Esophagus (tissue), 2 donors: Measurements from ENCODE around the gene SATB2. TPM values are rescaled to one million over a fixed set of nuclear protein-coding genes. Genes with fewer than 3 reads are reported as not detected.

Source experiments
- H3K27ac ChIP-seq, 2 donors: one replicate each; pipeline ENCODE4 v1.5.1; 2013; ENCODE audit warnings: low read depth in 2 of 2, mild to moderate bottlenecking in 2 of 2, inconsistent platforms in 1 of 2, low read length in 1 of 2, moderate library complexity in 1 of 2
- H3K27me3 ChIP-seq, 2 donors: one replicate each; pipeline ENCODE4 v1.6.1; 2013; ENCODE audit warnings: low read length in 2 of 2, control low read depth in 1 of 2, mild to moderate bottlenecking in 1 of 2; ENCODE audit not compliant: insufficient read depth in 2 of 2, control insufficient read depth in 1 of 2
- H3K36me3 ChIP-seq, 2 donors: one replicate each; pipeline ENCODE4 v1.6.1; 2013; ENCODE audit warnings: low read length in 1 of 2; ENCODE audit not compliant: control insufficient read depth in 2 of 2, insufficient read depth in 2 of 2
- H3K4me1 ChIP-seq, 2 donors: one replicate each; pipeline ENCODE4 v1.6.1; 2013; ENCODE audit warnings: low read length in 1 of 2; ENCODE audit not compliant: control insufficient read depth in 2 of 2, insufficient read depth in 2 of 2
- H3K4me3 ChIP-seq, 2 donors: one replicate each; pipeline ENCODE4 v1.5.1; 2013; ENCODE audit warnings: low read length in 2 of 2, mild to moderate bottlenecking in 2 of 2, low read depth in 1 of 2, moderate library complexity in 1 of 2
- H3K9me3 ChIP-seq, 2 donors: one replicate each; pipeline ENCODE4 v1.6.1; 2013; ENCODE audit warnings: mild to moderate bottlenecking in 2 of 2, low read depth in 1 of 2, low read length in 1 of 2, moderate library complexity in 1 of 2; ENCODE audit not compliant: control insufficient read depth in 2 of 2, insufficient read depth in 1 of 2
- WGBS, 2 donors: extraction: QIAGEN DNeasy Blood & Tissue Kit; methylation state at CpG; one replicate each; pipeline ENCODE4 v1.1.7; 2013; 5-methylcytosine and 5-hydroxymethylcytosine counted together
- polyA plus RNA-seq, 2 donors: library from polyadenylated mRNA; stranded (reverse); fragments of 200-250 nt; gene quantifications; one replicate each; pipeline ENCODE4 v1.2.3, GENCODE V29; 2013
- donor health status: healthy with polysubstance abuse.
- donor health status: Bipolar disorder and iron deficiency.

Gene SATB2
- polyA plus RNA-seq, 2 donors: 0.33 to 0.57 TPM

DNA sequence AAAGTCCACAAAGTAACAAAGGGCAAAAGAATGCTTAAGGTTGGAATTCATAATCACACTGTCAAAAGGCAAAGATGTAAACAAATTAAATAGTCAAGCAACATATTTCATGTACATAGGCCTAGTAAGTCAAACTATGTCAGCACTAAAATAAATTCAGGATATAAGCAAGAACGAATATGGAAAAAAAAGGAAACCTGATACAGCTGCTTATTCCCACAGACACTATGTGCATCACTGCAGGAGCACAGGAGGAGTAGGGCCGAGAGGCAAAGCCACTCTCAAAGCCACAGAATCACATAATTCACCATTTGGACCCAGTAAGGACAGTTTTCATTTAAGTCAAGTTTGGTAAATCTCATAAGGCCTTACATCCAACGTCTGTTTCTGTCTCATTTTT lies 116.6 kb downstream of the SATB2 start:
- 43 to 46% methylated on average over 3 of the region's 3 CpGs for WGBS, 2 donors
- no peaks in the 10 kb centered on the region for H3K4me1 ChIP-seq
- no peaks in the 10 kb centered on the region for H3K36me3 ChIP-seq
- no peaks in the 10 kb centered on the region for H3K27me3 ChIP-seq
- H3K9me3 ChIP-seq: no peaks in the 10 kb centered on the region
- no peak overlapping the region for H3K27ac ChIP-seq
- H3K4me3 ChIP-seq: no peak overlapping the region

DNA sequence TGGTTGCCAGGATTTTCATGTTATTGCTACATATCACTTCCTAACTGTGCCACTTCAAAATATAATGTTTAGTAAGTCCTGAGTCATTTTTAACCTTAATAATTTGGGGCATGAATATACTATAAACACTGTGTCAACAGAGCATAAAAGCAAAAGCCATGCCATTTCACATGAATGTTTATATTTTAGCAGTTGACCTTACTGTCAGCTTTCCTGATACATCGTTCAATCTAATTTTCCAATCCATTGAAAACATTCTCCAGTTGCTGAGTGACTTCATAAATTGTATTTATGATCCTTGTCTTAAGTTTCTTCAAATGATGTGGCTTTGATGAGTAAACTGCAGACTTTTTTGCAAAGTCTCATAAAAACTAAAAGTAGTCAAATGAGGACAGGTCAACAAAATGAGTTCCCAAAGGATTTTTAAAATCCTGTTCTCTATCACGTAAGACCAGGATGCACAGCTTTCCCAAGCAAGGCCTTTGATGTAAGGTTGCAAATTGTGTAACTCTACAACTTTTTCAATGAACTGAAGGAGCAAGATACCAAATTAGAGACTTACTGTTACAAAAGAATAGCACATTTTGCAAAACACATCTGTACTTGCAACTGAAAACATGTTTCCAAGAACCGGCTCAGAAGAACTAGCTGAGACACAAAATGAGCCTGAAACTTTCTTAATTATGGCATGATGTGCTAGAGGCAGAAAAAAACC lies 117.7 kb downstream of the SATB2 start:
- no peaks in the 10 kb centered on the region for H3K9me3 ChIP-seq
- no peaks in the 10 kb centered on the region for H3K4me1 ChIP-seq

DNA sequence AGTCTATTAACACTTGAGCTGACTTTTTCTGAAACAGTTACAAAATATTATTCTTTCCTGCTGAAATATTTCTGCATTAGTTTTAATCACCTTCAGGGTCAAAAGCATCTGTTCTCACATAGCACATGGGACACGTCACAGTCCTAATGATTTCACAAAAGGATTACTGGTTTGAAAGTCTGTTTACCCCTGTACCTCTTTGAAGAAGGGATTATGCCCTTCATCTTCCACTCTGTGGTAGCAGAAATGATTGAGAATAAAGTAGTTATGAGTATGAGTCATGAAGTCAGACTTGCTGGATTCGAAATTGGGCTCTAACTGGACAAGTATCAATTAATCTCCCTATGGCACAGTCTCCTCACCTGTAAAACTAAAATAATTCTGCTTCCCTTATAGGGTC lies 121.2 kb downstream of the SATB2 start:
- H3K27ac ChIP-seq: no peak overlapping the region
- WGBS, 2 donors: 15 to 23% methylated on average over 2 of the region's 2 CpGs

More for the DNA sequence above, 117.7 kb downstream of the SATB2 start:
- H3K27ac ChIP-seq: no peak overlapping the region
- no peaks in the 10 kb centered on the region for H3K36me3 ChIP-seq
- WGBS, 2 donors: 63 to 76% methylated on average over 3 of the region's 3 CpGs
- no peak overlapping the region for H3K4me3 ChIP-seq
- H3K27me3 ChIP-seq: no peaks in the 10 kb centered on the region

DNA sequence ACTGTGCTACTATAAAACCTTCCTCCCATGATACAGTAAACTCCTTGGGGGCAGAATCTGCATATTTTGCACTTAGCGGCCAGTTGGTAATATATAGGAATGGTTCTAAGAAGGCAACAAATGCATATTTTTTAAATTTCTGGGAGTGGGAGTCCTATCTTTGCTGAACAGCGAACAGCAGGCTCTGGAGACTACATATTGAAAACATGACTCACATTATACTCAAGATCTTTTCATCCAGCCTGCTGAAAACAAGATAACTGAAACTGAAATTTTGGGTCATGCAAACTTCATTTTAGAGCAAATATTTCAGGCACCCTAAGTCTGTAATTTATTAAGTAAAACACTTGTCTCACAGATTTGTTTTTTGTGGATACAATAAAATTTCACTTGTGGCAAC lies 122.2 kb downstream of the SATB2 start:
- H3K27me3 ChIP-seq: no peaks in the 10 kb centered on the region
- no peak overlapping the region for H3K4me3 ChIP-seq
- 82 to 85% methylated on average over 2 of the region's 2 CpGs for WGBS, 2 donors
- no peak overlapping the region for H3K27ac ChIP-seq
- H3K4me1 ChIP-seq: no peaks in the 10 kb centered on the region
- H3K9me3 ChIP-seq: no peaks in the 10 kb centered on the region
- no peaks in the 10 kb centered on the region for H3K36me3 ChIP-seq

More for the DNA sequence above, 121.2 kb downstream of the SATB2 start:
- no peaks in the 10 kb centered on the region for H3K27me3 ChIP-seq
- no peak overlapping the region for H3K4me3 ChIP-seq
- no peaks in the 10 kb centered on the region for H3K36me3 ChIP-seq
- H3K4me1 ChIP-seq: no peaks in the 10 kb centered on the region
- H3K9me3 ChIP-seq: no peaks in the 10 kb centered on the region

DNA sequence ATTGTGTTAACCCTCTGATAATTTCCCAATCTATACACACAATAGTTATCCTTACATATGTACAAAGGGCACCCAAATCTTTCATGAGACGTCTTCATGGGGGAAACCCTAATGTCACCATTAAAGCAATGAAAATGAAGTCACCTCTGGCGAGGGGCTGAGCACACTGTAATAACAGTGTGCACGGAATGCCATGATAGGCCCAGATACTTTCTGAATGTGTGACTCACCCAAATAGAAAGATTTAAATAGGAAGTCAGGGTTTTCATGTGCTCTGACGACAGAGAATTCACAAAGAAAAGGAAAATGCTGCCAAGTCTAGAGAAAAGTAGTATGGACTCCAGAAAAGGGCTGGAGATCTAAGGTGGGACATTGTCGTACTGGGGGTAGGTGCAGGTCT lies 128.3 kb downstream of the SATB2 start:
- Histone ChIP-seq H3K27ac (no peak overlapping the region), H3K9me3 (no peaks in the 10 kb centered on the region), H3K36me3 (no peaks in the 10 kb centered on the region), H3K4me1 (no peaks in the 10 kb centered on the region), H3K4me3 (no peak overlapping the region), H3K27me3 (no peaks in the 10 kb centered on the region)
- WGBS, 2 donors: 51 to 52% methylated on average over 5 of the region's 5 CpGs

DNA sequence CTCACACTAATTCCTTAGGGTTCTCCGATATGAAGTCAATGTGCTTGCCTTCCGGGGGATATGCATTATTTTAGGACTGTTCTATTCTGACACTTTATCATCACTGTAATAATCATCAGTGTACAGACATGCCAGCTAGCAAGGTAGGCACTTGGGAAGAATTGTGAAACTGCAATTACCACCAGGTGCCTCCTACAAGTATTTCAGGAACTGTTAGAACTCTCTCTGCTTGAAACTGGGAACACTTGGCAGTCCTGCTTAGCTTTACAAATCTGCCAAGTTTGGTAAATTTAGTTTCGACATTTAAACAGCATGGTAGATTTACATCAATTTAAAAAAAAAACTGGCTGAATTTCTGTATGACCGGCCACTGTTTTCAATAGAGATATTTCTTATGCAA lies 128.7 kb downstream of the SATB2 start:
- no peaks in the 10 kb centered on the region for H3K27me3 ChIP-seq
- 89 to 94% methylated on average over 4 of the region's 4 CpGs for WGBS, 2 donors
- H3K4me1 ChIP-seq: no peaks in the 10 kb centered on the region
- no peaks in the 10 kb centered on the region for H3K9me3 ChIP-seq
- H3K27ac ChIP-seq: no peak overlapping the region
- H3K36me3 ChIP-seq: no peaks in the 10 kb centered on the region
- H3K4me3 ChIP-seq: no peak overlapping the region

DNA sequence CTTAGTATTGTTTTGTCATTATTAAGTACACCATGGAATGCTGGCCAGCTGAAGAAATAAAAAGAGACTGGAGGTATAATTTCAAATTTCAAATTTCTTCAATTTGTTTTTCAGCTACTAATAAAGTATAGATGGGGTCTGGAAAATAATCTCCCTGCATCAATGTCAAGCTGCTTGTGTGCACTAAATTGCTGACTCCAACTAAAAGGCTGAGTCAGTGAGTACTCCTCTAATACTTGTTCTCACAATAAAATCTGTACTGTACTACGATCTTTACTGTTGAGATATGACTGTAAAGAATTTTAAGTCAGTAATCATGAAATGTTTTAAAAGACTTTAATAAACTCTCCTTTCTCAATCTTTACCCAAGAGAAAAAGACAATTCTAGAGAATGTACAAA lies 131.9 kb downstream of the SATB2 start:
- Histone ChIP-seq H3K36me3 (no peaks in the 10 kb centered on the region), H3K4me3 (no peak overlapping the region), H3K4me1 (no peaks in the 10 kb centered on the region), H3K27ac (no peak overlapping the region), H3K27me3 (no peaks in the 10 kb centered on the region), H3K9me3 (no peaks in the 10 kb centered on the region)
- WGBS, 2 donors: 85 to 87% methylated on average over 1 of the region's 1 CpG

DNA sequence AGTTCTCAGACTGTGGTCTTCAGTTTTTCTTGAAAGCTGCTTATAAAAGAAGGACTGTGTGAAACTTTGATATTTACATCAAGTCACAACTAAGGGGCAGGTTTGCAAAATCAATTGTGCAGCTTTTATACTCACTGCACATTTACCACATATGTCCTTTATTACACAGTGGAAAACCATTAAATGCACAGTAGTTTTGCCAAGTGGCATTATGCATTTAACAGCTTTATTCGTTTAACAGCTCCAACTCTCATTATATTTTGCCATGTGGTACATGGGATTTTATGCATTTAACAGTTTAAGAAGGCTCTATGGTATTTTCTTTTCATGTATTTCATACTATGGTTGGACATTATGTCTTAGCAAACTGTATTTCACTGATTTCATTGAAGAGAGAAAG lies 135.6 kb downstream of the SATB2 start:
- WGBS, 2 donors: 57 to 67% methylated on average over 1 of the region's 1 CpG
- H3K4me1 ChIP-seq: peaks cover 0 to 2% of the 10 kb centered on the region in 2 donors

DNA sequence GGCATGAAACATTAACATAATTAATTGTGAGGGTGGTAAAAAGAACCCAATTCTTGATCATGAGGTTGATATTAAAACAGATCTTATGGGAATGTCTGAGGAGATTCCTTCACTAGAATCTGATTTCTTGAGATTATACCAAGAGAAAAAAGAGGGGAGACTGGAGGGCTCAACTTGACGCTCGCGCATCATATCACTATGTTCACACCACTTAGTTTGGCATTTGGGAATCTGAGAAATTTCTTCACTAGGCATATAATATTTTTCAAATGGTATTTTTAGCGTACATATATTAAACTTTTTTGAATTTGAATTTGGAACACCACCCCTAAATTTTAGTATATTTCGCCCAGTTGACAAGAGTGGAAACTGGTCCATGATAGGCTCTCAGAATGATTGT lies 140.1 kb downstream of the SATB2 start:
- 93 to 97% methylated on average over 5 of the region's 5 CpGs for WGBS, 2 donors
- H3K36me3 ChIP-seq: no peaks in the 10 kb centered on the region
- no peak overlapping the region for H3K27ac ChIP-seq

More for the DNA sequence above, 135.6 kb downstream of the SATB2 start:
- Histone ChIP-seq H3K27ac (no peak overlapping the region), H3K4me3 (no peak overlapping the region), H3K9me3 (no peaks in the 10 kb centered on the region), H3K27me3 (no peaks in the 10 kb centered on the region), H3K36me3 (no peaks in the 10 kb centered on the region)

DNA sequence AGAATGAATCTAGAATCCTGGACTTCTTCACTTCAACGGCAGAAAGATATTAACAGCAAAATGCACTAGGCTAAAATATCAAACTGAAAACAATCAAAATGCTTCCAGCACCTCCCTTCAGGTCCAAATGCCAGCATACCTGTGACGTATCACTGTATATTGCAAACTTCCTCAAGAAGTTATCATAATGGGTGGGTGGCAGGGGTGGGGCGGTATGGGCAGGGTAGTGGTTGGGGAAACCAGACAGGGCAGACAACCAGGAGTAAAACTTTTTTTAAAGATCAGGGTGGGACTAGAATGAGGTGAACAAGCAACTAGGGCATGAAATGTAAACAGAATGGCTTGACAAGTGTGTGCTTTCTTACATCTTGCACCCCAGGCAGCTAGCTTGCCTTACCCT lies 140.9 kb downstream of the SATB2 start:
- no peak overlapping the region for H3K27ac ChIP-seq
- no peaks in the 10 kb centered on the region for H3K9me3 ChIP-seq
- H3K4me3 ChIP-seq: no peak overlapping the region
- H3K27me3 ChIP-seq: no peaks in the 10 kb centered on the region
- H3K36me3 ChIP-seq: no peaks in the 10 kb centered on the region
- peaks cover 0 to 2% of the 10 kb centered on the region in 2 donors for H3K4me1 ChIP-seq
- 83% methylated on average over 3 of the region's 3 CpGs for WGBS, 2 donors

More for the DNA sequence above, 140.1 kb downstream of the SATB2 start:
- H3K9me3 ChIP-seq: no peaks in the 10 kb centered on the region
- no peaks in the 10 kb centered on the region for H3K27me3 ChIP-seq
- H3K4me1 ChIP-seq: peaks cover 0 to 2% of the 10 kb centered on the region in 2 donors
- no peak overlapping the region for H3K4me3 ChIP-seq
